Stimulated activated CD4-positive, alpha-beta T cell treated with anti-CD3 and anti-CD28 coated beads, Interleukin-15, amount 100 ng/mL, for 24 hours (primary cell): Measurements from ENCODE around the gene MAGEF1.
A peak's percentile ranks its signal among the peaks of the same experiment; 100 is the strongest.

ENCODE experiments used
- DNase-seq: peaks from one replicate; pipeline ENCODE4 v3.0.0-alpha.2; 2020

The MAGEF1 gene

GRCh38 chr3:184711493-184712247 lies at the start of gene MAGEF1:
MAGEF1 (minus strand) TSS chr3:184712064; CDS start chr3:184711821, 243 bp downstream.
- DNase-seq, result peak; percentile 90

GRCh38 chr3:184761075-184761841 lies 49.4 kb upstream of the MAGEF1 start:
- DNase-seq, result no peak

- DNase-seq, result no peak
Measured at GRCh38 chr3:184760337-184761074, 48.6 kb upstream of the MAGEF1 start.

GRCh38 chr3:184759666-184760200 lies 47.9 kb upstream of the MAGEF1 start:
- DNase-seq, result no peak

- DNase-seq, result no peak
Measured at GRCh38 chr3:184758056-184758455, 46.2 kb upstream of the MAGEF1 start.

GRCh38 chr3:184757022-184757651 lies 45.3 kb upstream of the MAGEF1 start:
- DNase-seq, result no peak

- DNase-seq, result no peak
Measured at GRCh38 chr3:184756151-184757021, 44.5 kb upstream of the MAGEF1 start.

GRCh38 chr3:184755315-184755731 lies 43.5 kb upstream of the MAGEF1 start:
- no peak for DNase-seq

GRCh38 chr3:184752361-184752760 lies 40.5 kb upstream of the MAGEF1 start:
- DNase-seq, result no peak

- no peak for DNase-seq
Measured at GRCh38 chr3:184751204-184752040, 39.6 kb upstream of the MAGEF1 start.

GRCh38 chr3:184750349-184751083 lies 38.7 kb upstream of the MAGEF1 start:
- DNase-seq, result no peak

GRCh38 chr3:184749168-184749744 lies 37.4 kb upstream of the MAGEF1 start:
- no peak for DNase-seq

GRCh38 chr3:184748219-184749135 lies 36.6 kb upstream of the MAGEF1 start:
- no peak for DNase-seq

- no peak for DNase-seq
Measured at GRCh38 chr3:184746131-184747120, 34.6 kb upstream of the MAGEF1 start.

GRCh38 chr3:184745526-184745925 lies 33.7 kb upstream of the MAGEF1 start:
- no peak for DNase-seq

GRCh38 chr3:184743248-184743647 lies 31.4 kb upstream of the MAGEF1 start:
- no peak for DNase-seq

- no peak for DNase-seq
Measured at GRCh38 chr3:184742676-184743135, 30.8 kb upstream of the MAGEF1 start.
